ENCODE results near the gene ANLN. TPM values are rescaled to one million over a fixed set of nuclear protein-coding genes. Genes with fewer than 3 reads are reported as not detected.
A peak's percentile ranks its signal among the peaks of the same experiment; 100 is the strongest.

Gene ANLN
- total RNA-seq (10 to 100 TPM in 1 of 2 donors, under 1 TPM in 1; 0.17 to 27.0 TPM), polyA plus RNA-seq (1 to 10 TPM in 1 of 2 donors, under 1 TPM in 1; 0.38 to 2.2 TPM)

GRCh38 chr7:36389371-36390198 is at the start of gene ANLN:
TSS of gene ANLN (plus strand) at chr7:36389862. CDS start at chr7:36390027, 165 bp downstream.
- Histone ChIP-seq H3K9ac (ENCODE audit: low read depth in 1 of 2, low read length in 2 of 2) (peak within 1 kb of the TSS in 1 of 2 donors; percentile 38), H3K4me3 (ENCODE audit: low read depth in 1 of 3, low read length in 3 of 3) (peak within 1 kb of the TSS; percentile 56 to 73 (median 70)), H3K4me1 (ENCODE audit: control insufficient read depth in 4 of 4, insufficient read depth in 4 of 4, low read length in 3 of 4) (peaks cover 0 to 11% (median 10%) of the 10 kb centered on the region in 4 donors), H3K36me3 (ENCODE audit: control insufficient read depth in 4 of 4, insufficient read depth in 3 of 4, low read depth in 1 of 4, low read length in 3 of 4) (no peaks in the 10 kb centered on the region), H3K27ac (ENCODE audit: low read depth in 1 of 2, low read length in 2 of 2) (peak within 1 kb of the TSS; percentile 51 to 66), H3K9me3 (ENCODE audit: control insufficient read depth in 4 of 4, low read length in 3 of 4) (no peaks in the 10 kb centered on the region), H3K27me3 (ENCODE audit: control insufficient read depth in 4 of 4, insufficient read depth in 4 of 4, low read length in 3 of 4) (no peaks in the 10 kb centered on the region)
- peak; percentile 94 for DNase-seq (ENCODE audit: low spot score)
- TF ChIP-seq ZBTB33 (IDR thresholded peaks at IDR 0.05) (no peak), SP1 (IDR thresholded peaks at IDR 0.05) (peak; percentile 49), REST (IDR thresholded peaks at IDR 0.05) (no peak), RAD21 (IDR thresholded peaks at IDR 0.05) (no peak), NR2F2 (IDR thresholded peaks at IDR 0.05) (no peak), GABPA (IDR thresholded peaks at IDR 0.05 in 1 of 2, conservative IDR thresholded peaks at IDR 0.05 in 1 of 2) (peak in 1 of 2 donors; percentile 44), TAF1 (conservative IDR thresholded peaks at IDR 0.05) (no peak), HNF4A (conservative IDR thresholded peaks at IDR 0.05) (no peak), MAX (IDR thresholded peaks at IDR 0.05) (no peak)
- WGBS = 4% methylated on average over 68 of the region's 68 CpGs

GRCh38 chr7:36343548-36343947 is 46.1 kb upstream of the ANLN start:
- no peak overlapping the region for H3K27ac ChIP-seq (ENCODE audit: low read depth in 1 of 2, low read length in 2 of 2)
- WGBS = 94% methylated on average over 1 of the region's 1 CpG
- no peaks in the 10 kb centered on the region for H3K36me3 ChIP-seq (ENCODE audit: control insufficient read depth in 4 of 4, insufficient read depth in 3 of 4, low read depth in 1 of 4, low read length in 3 of 4)
- H3K9me3 ChIP-seq (ENCODE audit: control insufficient read depth in 4 of 4, low read length in 3 of 4) = no peaks in the 10 kb centered on the region
- H3K4me1 ChIP-seq (ENCODE audit: control insufficient read depth in 4 of 4, insufficient read depth in 4 of 4, low read length in 3 of 4) = no peaks in the 10 kb centered on the region
- no peaks in the 10 kb centered on the region for H3K27me3 ChIP-seq (ENCODE audit: control insufficient read depth in 4 of 4, insufficient read depth in 4 of 4, low read length in 3 of 4)
- no peak overlapping the region for H3K4me3 ChIP-seq (ENCODE audit: low read depth in 1 of 3, low read length in 3 of 3)
- H3K9ac ChIP-seq (ENCODE audit: low read depth in 1 of 2, low read length in 2 of 2) = no peak overlapping the region
- no peak for TF ChIP-seq HNF4G (IDR thresholded peaks at IDR 0.05)
- TF ChIP-seq MAX (IDR thresholded peaks at IDR 0.05) = no peak
- TF ChIP-seq GABPA (IDR thresholded peaks at IDR 0.05 in 1 of 2, conservative IDR thresholded peaks at IDR 0.05 in 1 of 2) = no peak
- no peak for TF ChIP-seq CTCF (IDR thresholded peaks at IDR 0.05; ENCODE audit: low read depth, low read length, missing input control)
- TF ChIP-seq NR2F2 (IDR thresholded peaks at IDR 0.05) = no peak
- no peak for TF ChIP-seq FOXA1 (IDR thresholded peaks at IDR 0.05)
- no peak for TF ChIP-seq EGR1 (IDR thresholded peaks at IDR 0.05; ENCODE audit: low read depth in 2 of 2)
- no peak for TF ChIP-seq RXRA (IDR thresholded peaks at IDR 0.05)
- TF ChIP-seq ATF3 (IDR thresholded peaks at IDR 0.05) = no peak
- TF ChIP-seq RAD21 (IDR thresholded peaks at IDR 0.05) = no peak
- TF ChIP-seq SP1 (IDR thresholded peaks at IDR 0.05) = no peak
- no peak for TF ChIP-seq JUND (IDR thresholded peaks at IDR 0.05)
- TF ChIP-seq REST (IDR thresholded peaks at IDR 0.05) = no peak
- DNase-seq (ENCODE audit: low spot score) = no peak

Data from liver (tissue), 9 donors.